ENCODE data around the gene MAD1L1. TPM values are rescaled to one million over a fixed set of nuclear protein-coding genes. Genes with fewer than 3 reads are reported as not detected.

MAD1L1 gene
- total and polyA plus RNA-seq, 2 of the 8 experiments (the other 6 are each of a cell fraction or from before 2014, with no cell fraction given): 40.4 to 44.6 TPM

DNA sequence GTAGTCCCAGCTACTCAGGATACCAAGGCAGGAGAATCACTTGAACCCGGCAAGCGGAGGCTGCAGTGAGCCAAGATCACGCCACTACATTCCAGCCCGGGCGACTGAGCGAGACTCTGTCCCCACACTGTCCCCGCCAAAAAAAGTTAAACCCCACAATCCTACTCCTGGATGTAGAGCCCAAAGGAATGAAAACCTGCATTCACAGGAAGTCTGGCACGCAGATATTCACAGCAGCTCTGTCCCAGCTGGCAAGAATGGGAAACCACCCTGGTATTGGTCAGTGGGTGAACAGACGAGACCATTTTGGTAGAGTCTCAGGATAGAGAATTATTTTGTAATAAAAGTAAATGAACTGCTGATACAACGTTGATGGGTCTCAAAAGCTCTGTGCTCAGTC, 225.2 kb downstream of the MAD1L1 start:
- Histone ChIP-seq H3K4me2 (ENCODE audit: insufficient read depth in 1 of 2, low read depth in 2 of 2, low read length in 2 of 2) (no peak overlapping the region), H3K27me3 (replicated peaks in 1 of 4; ENCODE audit: control insufficient read depth in 3 of 4, extremely low read depth in 1 of 4, insufficient read depth in 3 of 4, low read length in 3 of 4) (no peaks in the 10 kb centered on the region), H3K23me2 (ENCODE audit: low read depth, low read length) (no peaks in the 10 kb centered on the region), H3K9me3 (ENCODE audit: insufficient read depth in 2 of 2, low read depth in 1 of 2, low read length in 1 of 2) (no peaks in the 10 kb centered on the region), H3K79me1 (ENCODE audit: low read depth, low read length) (peaks cover 7% of the 10 kb centered on the region), H2AFZ (ENCODE audit: low read length) (no peak overlapping the region), H3K79me2 (ENCODE audit: control insufficient read depth in 1 of 2, insufficient read depth in 2 of 2, low read length in 2 of 2) (no peaks in the 10 kb centered on the region), H3K27ac (ENCODE audit: low read depth, low read length) (no peak overlapping the region), H3K56ac (replicated peaks; ENCODE audit: insufficient read length, low read depth, low read length) (no peak overlapping the region), H3K4me1 (replicated peaks in 1 of 4; ENCODE audit: control insufficient read depth in 3 of 4, insufficient read depth in 4 of 4, low read length in 3 of 4) (no peaks in the 10 kb centered on the region; a peak in 2 of 7 replicates), H4K20me1 (replicated peaks in 1 of 2; ENCODE audit: control insufficient read depth in 1 of 2, insufficient read depth in 2 of 2, low read length in 2 of 2) (peaks cover 0 to 6% of the 10 kb centered on the region in 2 experiments), H3K4ac (replicated peaks; ENCODE audit: insufficient read length, low read depth, low read length) (no peak overlapping the region), H4K91ac (replicated peaks; ENCODE audit: insufficient read length, low read length) (no peak overlapping the region), H3K23ac (ENCODE audit: insufficient read length) (no peak overlapping the region), H2BK5ac (ENCODE audit: low read depth, low read length) (no peak overlapping the region), H3K9ac (replicated peaks in 1 of 4; ENCODE audit: extremely low read depth in 1 of 4, low read depth in 3 of 4, low read length in 3 of 4) (no peak overlapping the region), H3K4me3 (ENCODE audit: extremely low read depth in 1 of 4, insufficient read depth in 2 of 4, low read depth in 3 of 4, low read length in 4 of 4) (no peak overlapping the region), H2BK12ac (ENCODE audit: low read depth, low read length) (no peak overlapping the region), H4K5ac (ENCODE audit: insufficient read length, low read depth, low read length) (no peak overlapping the region), H4K8ac (ENCODE audit: extremely low read depth, insufficient read depth, low read length) (no peak overlapping the region), H3K18ac (ENCODE audit: extremely low read depth, low read length) (no peak overlapping the region), H2AK5ac (ENCODE audit: low read depth, low read length) (no peak overlapping the region), H2BK15ac (ENCODE audit: low read length) (no peak overlapping the region), H3K14ac (ENCODE audit: insufficient read length) (no peak overlapping the region), H2BK120ac (replicated peaks; ENCODE audit: low read depth, low read length) (no peak overlapping the region), H3K36me3 (ENCODE audit: control insufficient read depth in 2 of 4, insufficient read depth in 4 of 4, low read length in 3 of 4) (no peaks in the 10 kb centered on the region; a peak in 1 of 8 replicates), H2BK20ac (ENCODE audit: low read length) (no peak overlapping the region)
- FAIRE-seq (no peak), DNase-seq (ENCODE audit: low read depth in 1 of 2, low spot score in 2 of 2) (no peak)
- WGBS, 2 experiments (ENCODE audit: extremely low coverage in 1 of 2, insufficient coverage in 1 of 2, insufficient read length in 1 of 2, insufficient replicate concordance in 2 of 2, low coverage in 1 of 2, low lambda C conversion rate in 2 of 2, missing lambda C conversion rate in 1 of 2): 85% methylated on average over 10 of the region's 10 CpGs; no CpG with 5 or more reads in 1 of the 2 experiments
- ChIA-PET POLR2A (ENCODE audit: partially characterized antibody) (no interaction called here), CTCF (ENCODE audit: partially characterized antibody) (interaction anchor here (1.1 to 2.4 kb wide), 4 partner anchors 9 to 97 kb away, joined by 4 to 9 read pairs (median 5); no protein-coding TSS in a partner anchor)
- no peak for TF ChIP-seq ASH2L (IDR thresholded peaks at IDR 0.05; ENCODE audit: low read length)
- no peak for TF ChIP-seq KDM4A (IDR thresholded peaks at IDR 0.05; ENCODE audit: low read depth, low read length, severe bottlenecking)
- TF ChIP-seq ZNF274 (IDR thresholded peaks at IDR 0.05; ENCODE audit: borderline replicate concordance, extremely low read depth, low read length): no peak
- TF ChIP-seq JUND (IDR thresholded peaks at IDR 0.05; ENCODE audit: low read length): no peak
- no peak for TF ChIP-seq SP2 (IDR thresholded peaks at IDR 0.05; ENCODE audit: low read length)
- TF ChIP-seq CHD2 (IDR thresholded peaks at IDR 0.05; ENCODE audit: low read length): no peak
- TF ChIP-seq, protein P1, sequence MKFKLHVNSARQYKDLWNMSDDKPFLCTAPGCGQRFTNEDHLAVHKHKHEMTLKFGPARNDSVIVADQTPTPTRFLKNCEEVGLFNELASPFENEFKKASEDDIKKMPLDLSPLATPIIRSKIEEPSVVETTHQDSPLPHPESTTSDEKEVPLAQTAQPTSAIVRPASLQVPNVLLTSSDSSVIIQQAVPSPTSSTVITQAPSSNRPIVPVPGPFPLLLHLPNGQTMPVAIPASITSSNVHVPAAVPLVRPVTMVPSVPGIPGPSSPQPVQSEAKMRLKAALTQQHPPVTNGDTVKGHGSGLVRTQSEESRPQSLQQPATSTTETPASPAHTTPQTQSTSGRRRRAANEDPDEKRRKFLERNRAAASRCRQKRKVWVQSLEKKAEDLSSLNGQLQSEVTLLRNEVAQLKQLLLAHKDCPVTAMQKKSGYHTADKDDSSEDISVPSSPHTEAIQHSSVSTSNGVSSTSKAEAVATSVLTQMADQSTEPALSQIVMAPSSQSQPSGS (IDR thresholded peaks at IDR 0.05; ENCODE audit: low read length): no peak
- no peak for TF ChIP-seq SIX5 (IDR thresholded peaks at IDR 0.05; ENCODE audit: low read depth, low read length)
